G401 (cell line): ENCODE results near the gene RABGGTA. TPM values are rescaled to one million over a fixed set of nuclear protein-coding genes. Genes with fewer than 3 reads are reported as not detected.

ENCODE experiments used
- DNase-seq: peaks from one replicate; pipeline ENCODE4 v3.0.0-alpha.2; 2015; ENCODE audit warnings: low spot score
- in situ Hi-C: cut with HindIII; loops from 2 replicates; pipeline ENCODE4 v1.10.0; 2016; ENCODE audit warnings: low sequenced_read_pairs, mixed read lengths
- total RNA-seq: library from RNA; depleted of rRNA; stranded (reverse); fragments of >200 nt; shearing (Covaris generic); gene quantifications from 2 replicates; pipeline ENCODE4 v1.2.3, GENCODE V29; 2014; rRNA removed

RABGGTA gene, protein sequence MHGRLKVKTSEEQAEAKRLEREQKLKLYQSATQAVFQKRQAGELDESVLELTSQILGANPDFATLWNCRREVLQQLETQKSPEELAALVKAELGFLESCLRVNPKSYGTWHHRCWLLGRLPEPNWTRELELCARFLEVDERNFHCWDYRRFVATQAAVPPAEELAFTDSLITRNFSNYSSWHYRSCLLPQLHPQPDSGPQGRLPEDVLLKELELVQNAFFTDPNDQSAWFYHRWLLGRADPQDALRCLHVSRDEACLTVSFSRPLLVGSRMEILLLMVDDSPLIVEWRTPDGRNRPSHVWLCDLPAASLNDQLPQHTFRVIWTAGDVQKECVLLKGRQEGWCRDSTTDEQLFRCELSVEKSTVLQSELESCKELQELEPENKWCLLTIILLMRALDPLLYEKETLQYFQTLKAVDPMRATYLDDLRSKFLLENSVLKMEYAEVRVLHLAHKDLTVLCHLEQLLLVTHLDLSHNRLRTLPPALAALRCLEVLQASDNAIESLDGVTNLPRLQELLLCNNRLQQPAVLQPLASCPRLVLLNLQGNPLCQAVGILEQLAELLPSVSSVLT
- total RNA-seq = 19.0 and 23.6 TPM in 2 replicates

DNA sequence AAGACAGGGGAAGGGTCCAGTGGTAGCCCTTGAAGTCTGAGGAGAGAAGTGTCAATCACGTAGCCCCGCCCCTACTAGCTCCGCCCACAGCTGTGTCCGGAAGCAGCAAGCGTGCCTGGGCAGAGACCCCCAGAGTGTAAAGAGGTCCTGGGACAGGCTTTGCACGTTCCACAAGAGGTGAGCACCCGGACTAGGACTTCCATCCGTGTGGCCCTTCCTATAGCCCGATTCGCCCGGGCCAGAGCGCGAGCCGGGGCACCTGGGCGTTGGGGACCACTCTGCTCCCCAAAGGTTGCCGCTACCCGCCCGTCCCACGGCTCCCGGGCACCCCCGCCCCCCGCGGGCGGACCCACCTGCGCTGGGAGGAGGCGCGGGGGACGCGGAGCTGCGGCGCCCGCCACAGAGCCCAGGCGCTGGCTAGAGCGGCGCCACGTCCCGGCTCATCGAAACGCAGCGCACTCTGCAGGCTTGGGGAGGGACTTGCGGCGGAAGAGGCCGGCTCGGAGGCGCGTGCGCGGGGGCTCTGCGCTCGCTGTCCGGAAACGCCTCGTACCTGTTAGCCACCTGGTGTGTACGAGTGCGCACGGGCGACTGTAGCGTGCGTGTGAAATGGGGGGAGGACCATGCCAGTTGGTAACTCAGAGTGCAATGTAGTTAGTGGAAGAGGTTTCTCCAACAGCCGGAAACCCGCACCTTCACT is at the start of gene RABGGTA:
Gene RABGGTA (minus strand): TSS at position 464 of the 700 bp plus-strand sequence. CDS start 482 bp downstream, outside the sequence.
- peak; percentile 88 for DNase-seq
- in situ Hi-C loops = no loop called here

DNA sequence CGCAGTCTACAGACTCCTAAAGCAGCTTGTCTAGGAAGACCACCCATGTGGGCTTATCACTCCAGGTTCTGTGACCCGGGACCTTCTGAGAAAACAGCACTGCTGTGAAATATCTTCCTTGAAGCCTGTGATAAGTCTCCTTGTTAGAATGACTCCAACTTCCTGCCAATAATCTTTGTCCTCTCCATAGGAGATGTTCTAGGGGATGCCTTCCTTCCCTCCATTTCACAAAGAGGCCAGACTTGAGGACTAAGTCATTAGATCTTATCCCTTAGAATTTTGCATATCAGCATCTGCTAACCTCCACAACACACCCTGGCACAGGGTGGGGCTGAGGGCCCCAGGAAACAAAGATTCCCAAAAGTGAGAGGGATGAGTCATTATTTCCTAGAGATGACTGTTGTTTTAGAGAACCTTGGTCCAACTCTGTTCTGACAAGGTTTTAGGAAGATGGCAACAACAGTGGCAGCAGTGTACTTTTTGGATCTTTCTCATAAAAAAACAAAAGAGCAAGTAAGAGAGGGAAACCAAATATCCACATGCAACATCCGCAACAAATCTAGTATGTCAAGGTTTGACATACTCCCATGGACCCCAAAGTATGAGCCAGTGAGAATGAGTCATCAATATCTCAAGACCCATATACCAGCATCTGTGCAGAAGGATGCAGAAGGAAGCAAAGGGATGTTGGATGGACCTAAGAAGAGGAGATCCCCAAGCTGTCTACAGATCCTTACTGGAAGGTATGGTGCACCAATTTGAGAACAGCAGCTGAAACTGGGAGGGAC is 45.9 kb upstream of the RABGGTA start:
- DNase-seq = no peak
- in situ Hi-C loops = no loop called here

DNA sequence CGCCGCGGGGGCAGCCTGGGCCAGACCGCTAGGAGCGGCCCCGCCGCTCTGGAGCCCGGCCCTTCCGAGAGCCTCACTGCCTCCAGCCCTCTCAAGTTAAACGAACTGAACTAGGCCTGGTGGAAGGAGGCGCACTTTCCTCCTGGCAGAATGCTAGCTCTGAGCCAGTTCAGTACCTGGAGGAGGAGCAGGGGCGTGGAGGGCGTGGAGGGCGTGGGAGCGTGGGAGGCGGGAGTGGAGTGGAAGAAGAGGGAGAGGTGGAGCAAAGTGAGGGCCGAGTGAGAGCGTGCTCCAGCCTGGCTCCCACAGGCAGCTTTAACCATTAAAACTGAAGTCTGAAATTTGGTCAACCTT is 45.2 kb upstream of the RABGGTA start:
- in situ Hi-C loops = no loop called here
- no peak for DNase-seq

DNA sequence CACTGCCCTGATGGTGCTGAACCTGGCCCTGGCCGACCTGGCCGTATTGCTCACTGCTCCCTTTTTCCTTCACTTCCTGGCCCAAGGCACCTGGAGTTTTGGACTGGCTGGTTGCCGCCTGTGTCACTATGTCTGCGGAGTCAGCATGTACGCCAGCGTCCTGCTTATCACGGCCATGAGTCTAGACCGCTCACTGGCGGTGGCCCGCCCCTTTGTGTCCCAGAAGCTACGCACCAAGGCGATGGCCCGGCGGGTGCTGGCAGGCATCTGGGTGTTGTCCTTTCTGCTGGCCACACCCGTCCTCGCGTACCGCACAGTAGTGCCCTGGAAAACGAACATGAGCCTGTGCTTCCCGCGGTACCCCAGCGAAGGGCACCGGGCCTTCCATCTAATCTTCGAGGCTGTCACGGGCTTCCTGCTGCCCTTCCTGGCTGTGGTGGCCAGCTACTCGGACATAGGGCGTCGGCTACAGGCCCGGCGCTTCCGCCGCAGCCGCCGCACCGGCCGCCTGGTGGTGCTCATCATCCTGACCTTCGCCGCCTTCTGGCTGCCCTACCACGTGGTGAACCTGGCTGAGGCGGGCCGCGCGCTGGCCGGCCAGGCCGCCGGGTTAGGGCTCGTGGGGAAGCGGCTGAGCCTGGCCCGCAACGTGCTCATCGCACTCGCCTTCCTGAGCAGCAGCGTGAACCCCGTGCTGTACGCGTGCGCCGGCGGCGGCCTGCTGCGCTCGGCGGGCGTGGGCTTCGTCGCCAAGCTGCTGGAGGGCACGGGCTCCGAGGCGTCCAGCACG is 44.6 kb upstream of the RABGGTA start:
- in situ Hi-C loops = no loop called here
- no peak for DNase-seq

DNA sequence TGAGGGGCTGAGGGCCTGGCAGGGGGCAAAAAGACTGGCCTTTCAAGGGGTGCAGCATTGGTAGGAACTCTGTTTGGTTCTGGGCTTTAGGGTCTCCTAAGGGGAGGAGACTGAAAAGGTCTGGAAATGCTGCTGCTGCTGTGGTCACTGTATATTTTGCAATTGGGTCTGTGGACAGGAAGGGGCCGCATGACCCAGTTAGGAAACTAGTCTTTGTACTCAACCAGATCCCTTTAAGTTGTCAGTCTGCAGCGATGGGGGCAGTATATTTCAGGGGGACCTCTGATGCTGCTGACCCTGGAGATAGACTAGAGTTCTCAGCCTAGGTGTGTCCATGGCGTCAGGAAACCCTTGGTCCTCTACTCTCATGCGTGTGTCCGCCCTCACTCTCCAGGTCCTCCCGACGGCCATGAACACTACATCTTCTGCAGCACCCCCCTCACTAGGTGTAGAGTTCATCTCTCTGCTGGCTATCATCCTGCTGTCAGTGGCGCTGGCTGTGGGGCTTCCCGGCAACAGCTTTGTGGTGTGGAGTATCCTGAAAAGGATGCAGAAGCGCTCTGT is 43.9 kb upstream of the RABGGTA start:
- in situ Hi-C loops = no loop called here
- no peak for DNase-seq

DNA sequence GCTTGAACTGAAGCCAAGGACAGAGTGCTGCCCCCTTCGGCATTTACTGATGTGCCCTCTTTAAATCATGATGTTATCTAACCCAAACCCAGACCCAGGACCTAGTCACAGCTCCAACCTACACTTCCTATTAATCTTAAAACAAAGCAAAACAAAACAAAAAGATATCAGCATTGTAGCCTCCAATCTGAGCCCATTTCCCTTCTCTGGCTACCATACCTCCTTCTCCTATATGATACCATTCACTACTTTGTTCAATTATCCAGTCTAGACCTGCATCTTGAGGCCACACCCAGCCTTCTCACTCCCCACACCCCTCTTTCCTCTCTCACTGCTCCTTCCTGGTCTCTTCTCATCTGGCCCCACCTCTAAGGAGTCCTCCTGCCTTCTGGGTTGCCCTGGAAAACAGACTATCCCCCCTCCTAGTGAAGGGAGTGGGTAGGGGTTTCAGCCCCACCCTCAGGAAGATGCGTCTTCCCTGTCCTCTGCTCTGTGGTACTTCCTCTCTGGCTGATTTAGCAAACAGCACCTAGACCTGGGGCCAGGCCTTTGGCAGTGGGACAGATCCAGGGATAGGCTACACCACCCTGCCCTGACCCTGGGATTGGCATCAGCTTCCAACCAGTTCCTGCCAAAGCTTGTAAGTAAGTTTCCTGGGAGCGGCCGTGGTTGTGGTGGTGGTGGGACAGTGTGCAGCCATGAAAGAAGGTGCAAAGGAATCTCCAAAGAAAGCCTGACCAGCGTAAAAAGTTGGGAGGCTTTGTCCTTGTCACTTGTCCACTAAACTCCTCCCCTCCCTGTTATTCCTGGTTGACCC is 43.2 kb upstream of the RABGGTA start:
- no peak for DNase-seq
- in situ Hi-C loops = no loop called here

DNA sequence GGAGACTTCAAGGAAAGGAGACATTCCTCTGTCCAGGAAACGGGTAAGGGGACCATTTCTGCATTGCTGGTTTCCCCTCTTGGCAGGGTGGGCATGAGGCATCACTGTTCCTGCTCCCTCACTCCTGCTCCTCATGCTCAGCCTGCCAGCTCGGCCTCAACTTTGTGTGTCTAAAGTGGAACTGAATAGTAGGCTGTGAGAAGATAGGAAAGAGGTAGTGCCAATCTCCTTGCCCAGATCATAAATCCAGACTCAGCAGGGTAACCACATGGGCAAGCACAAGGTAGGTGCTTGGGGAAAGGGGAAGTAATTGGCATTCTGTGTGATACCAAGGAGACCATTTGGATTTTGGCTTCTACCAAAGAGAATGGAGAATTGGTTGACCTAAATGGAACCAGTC is 42.5 kb upstream of the RABGGTA start:
- DNase-seq = no peak
- in situ Hi-C loops = no loop called here

DNA sequence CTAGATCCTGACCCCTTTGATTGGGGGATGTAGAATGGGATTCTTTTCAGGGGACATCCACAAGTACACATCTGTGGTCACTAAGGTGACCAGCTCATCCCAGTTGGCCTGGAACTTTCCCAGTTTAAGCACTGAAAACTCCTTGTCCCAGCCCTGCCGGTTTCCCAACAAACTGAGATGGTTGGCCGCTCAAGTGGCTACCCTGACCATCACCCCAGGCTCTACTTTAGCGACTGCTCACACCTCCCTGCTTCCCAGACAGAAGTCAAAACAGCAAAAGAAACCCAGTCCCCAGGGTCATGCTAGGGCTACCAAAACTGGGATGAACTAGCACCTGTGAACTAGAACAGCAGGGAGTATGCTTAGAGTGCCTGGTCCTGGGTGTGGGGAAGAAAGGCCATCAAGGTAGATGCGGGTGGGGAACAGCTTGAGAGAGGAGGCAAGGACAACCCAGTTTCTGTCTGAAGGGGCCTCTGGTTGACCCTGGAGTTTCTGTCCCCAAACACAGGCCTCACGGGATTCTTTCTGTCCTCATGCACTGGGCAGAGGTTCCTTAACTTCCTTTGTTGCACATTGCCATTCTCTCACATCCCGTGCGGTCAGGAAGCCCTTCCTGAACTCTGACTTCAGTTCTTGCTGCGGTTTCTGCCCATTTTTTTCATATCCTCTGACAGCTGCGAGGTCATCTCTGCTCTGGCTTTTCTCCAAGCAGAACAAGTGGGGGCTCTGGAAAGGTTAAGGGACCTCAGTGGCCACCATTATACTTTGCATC is 41.5 kb upstream of the RABGGTA start:
- DNase-seq = no peak
- in situ Hi-C loops = no loop called here

DNA sequence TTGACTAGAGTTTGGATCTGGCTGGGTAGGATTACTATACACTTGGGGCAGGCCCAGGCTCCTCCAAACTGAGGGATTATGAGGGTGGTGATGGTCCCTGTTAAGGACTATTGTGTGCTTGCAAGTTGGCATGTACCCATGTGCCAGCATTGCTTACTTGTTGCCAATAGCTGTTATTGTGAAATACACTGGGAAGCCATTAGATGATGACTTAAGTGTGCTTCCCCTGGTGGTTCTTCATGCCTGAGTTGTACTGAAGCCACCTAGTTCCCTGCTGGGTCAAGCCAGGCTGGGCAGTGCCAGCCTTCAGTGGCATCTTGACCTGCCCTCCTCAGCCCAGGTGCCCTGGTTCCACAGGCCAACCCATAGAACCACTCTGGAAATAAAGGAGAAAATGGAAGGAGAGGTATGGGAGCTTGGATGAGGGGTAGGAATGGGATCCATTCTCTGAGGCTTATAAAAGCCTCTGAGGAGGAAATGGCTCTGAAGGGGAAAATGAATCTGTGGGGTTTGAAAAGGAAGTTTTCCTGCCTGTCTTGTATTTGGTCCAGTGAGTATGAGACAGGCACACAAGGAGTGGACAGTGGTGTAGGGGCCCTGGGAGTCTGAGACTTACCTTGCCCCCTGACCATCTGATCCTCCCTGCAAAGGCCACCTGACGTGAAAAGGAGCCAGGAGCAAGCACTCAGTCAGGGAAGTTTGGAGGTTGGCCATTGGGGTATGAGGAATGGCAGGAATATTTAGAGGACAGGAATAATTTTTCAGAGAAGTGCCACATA is 40.6 kb upstream of the RABGGTA start:
- DNase-seq = peak; percentile 15
- in situ Hi-C loops = no loop called here

DNA sequence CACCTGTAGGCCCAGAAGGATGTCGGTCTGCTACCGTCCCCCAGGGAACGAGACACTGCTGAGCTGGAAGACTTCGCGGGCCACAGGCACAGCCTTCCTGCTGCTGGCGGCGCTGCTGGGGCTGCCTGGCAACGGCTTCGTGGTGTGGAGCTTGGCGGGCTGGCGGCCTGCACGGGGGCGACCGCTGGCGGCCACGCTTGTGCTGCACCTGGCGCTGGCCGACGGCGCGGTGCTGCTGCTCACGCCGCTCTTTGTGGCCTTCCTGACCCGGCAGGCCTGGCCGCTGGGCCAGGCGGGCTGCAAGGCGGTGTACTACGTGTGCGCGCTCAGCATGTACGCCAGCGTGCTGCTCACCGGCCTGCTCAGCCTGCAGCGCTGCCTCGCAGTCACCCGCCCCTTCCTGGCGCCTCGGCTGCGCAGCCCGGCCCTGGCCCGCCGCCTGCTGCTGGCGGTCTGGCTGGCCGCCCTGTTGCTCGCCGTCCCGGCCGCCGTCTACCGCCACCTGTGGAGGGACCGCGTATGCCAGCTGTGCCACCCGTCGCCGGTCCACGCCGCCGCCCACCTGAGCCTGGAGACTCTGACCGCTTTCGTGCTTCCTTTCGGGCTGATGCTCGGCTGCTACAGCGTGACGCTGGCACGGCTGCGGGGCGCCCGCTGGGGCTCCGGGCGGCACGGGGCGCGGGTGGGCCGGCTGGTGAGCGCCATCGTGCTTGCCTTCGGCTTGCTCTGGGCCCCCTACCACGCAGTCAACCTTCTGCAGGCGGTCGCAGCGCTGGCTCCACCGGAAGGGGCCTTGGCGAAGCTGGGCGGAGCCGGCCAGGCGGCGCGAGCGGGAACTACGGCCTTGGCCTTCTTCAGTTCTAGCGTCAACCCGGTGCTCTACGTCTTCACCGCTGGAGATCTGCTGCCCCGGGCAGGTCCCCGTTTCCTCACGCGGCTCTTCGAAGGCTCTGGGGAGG is 39.5 kb upstream of the RABGGTA start, which contains the start of gene LTB4R:
Gene LTB4R (plus strand): TSS at position 857 of the 959 bp plus-strand sequence. CDS start 4,150 bp downstream, outside the sequence.
- peak; percentile 67 for DNase-seq
- in situ Hi-C loops = no loop called here

DNA sequence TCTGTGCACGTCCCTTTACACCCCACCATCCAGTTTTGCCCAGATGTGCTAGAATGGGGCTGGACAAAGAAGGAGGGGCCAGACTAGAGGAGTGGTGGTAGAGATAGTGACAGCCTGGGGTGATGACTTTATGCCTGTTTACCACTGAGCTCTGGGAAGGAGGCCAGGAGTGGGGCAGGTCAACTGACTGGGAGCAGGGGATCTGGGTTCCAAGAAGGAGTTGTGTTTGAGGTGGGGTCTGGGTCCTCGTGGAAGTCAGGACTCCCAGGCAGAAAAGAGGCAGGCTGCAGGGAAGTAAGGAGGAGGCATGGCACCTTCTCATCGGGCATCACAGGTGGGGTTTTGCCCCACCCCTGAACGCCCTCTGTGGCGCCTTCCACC is 38.9 kb upstream of the RABGGTA start:
- in situ Hi-C loops = no loop called here
- no peak for DNase-seq

DNA sequence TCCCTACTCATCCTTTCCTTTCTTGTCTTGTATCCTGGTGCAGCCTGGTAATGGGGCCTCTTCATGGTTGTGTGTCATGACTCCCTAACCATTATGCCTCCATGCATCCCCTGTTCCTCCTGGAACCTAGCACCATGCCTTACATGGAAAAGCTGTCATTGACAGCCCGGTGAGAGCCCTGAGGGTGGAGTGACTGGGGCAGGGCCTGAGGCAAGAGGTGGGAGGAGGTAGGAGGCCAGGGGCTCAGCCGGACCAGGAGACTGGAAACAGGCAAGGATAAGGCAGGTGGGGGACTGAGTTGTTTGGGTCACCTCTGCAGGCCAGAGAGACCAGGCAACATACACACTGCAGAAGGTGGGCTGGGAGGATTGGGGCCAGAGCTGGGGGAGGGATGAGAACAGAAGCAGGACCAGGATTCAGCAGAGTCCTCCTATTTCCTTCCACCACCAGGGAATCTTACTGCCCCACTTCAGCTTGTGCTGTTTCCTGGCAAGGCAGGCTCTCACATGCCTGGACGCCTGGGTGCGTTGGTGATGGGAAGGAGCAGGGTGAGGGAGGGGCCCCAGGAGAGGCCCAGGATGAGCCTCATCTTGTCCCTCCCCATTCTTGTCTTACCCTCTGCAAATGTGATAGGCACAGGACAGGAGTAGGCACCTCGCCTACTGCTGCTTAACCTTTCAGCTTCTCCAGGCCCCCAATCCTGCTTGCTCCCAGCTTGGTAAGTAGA is 38.3 kb upstream of the RABGGTA start, which contains the start of gene LTB4R2:
Gene LTB4R2 (plus strand): TSS at position 603 of the 727 bp plus-strand sequence. CDS start 525 bp downstream, outside the sequence.
- in situ Hi-C loops = no loop called here
- no peak for DNase-seq

DNA sequence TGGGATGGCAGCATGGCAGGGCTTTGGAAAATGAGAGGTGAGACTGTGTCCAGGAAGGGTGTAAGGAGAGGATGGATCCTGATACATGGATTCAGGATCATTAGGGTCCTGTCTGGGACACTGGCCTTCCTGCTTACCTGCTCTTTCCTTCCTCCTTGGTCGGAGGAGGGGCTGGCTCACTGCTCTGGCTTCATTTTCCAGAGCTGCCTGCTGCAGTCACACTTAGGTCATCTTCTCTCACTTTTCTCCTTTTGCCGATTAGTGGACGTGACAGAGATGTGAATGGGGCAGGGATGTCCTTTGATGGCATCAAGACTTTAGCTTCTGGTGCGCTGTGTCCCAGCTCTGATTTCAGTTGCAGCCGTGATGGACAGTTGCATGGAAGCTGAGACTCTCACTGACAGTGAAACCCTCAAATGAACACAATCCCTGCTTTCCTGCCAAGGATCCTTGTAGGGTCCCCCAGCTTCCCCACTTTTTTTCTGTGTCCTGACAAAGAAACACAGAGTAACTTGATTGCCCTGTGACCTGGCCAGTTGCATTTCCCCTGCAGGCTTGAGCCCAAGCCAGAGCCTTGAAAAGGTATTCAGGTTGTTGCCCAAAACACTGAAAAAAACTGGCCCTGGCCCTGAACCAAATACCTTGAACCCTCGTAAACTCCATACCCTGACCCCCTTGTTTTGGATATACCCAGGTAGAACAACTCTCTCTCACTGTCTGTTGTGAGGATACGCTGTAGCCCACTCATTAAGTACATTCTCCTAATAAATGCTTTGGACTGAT is 37.1 kb upstream of the RABGGTA start:
- no peak for DNase-seq
- in situ Hi-C loops = no loop called here
